ACC112 (cell line): ENCODE data around the gene CSNK1A1.

Source experiments
- H2AFZ ChIP-seq: fragments of 200-600 bp; sonication (generic); one replicate; pipeline ENCODE4 v1.6.0; 2017; ENCODE audit warnings: antibody characterized with exemption, low read length; ENCODE audit not compliant: unreplicated experiment
- H3K27ac ChIP-seq: fragments of 200-600 bp; sonication (generic); 2 replicates; pipeline ENCODE4 v1.5.1; 2014; ENCODE audit warnings: low read depth, mild to moderate bottlenecking, antibody characterized with exemption, low read length, moderate library complexity
- H3K27me3 ChIP-seq: fragments of 200-600 bp; sonication (generic); 2 replicates; pipeline ENCODE4 v1.6.1; 2014; ENCODE audit warnings: mild to moderate bottlenecking, antibody characterized with exemption, low read length, moderate library complexity, mixed read lengths; ENCODE audit not compliant: insufficient read depth
- H3K36me3 ChIP-seq: fragments of 200-600 bp; sonication (generic); 2 replicates; pipeline ENCODE4 v1.6.1; 2016; ENCODE audit warnings: mild to moderate bottlenecking, antibody characterized with exemption, low read length, moderate library complexity, mixed read lengths; ENCODE audit not compliant: insufficient read depth
- H3K4me1 ChIP-seq: fragments of 200-600 bp; sonication (generic); one replicate; pipeline ENCODE4 v1.6.1; 2016; ENCODE audit warnings: low read length, mixed read lengths; ENCODE audit not compliant: insufficient read depth, unreplicated experiment, control insufficient read depth
- H3K4me3 ChIP-seq: fragments of 200-600 bp; sonication (generic); 2 replicates; pipeline ENCODE4 v1.5.1; 2014; ENCODE audit warnings: mild to moderate bottlenecking, low read depth, low read length
- H3K79me2 ChIP-seq: fragments of 200-600 bp; sonication (generic); one replicate; pipeline ENCODE4 v1.6.0; 2016; ENCODE audit warnings: low read length; ENCODE audit not compliant: control insufficient read depth, unreplicated experiment, insufficient read depth

The CSNK1A1 gene

DNA sequence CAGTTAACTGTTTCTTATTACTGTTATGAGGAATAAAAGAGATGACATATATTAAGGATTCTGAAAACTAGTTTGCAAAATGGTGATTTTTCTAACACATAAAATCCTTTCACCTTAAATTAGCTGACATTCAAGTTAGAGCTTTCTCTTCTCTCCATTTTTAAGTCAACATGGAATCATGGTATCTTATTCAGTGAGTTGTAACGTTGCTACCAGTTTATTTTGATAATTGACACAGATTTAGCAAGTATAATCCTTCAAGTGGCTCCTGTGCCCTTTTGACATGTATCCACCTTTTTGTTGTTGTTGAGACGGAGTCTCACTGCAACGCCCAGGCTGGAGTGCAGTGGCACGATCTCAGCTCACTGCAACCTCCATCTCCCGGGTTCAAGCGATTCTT is 58.5 kb downstream of the CSNK1A1 start:
- no peak overlapping the region for H3K4me3 ChIP-seq
- H3K4me1 ChIP-seq, result peaks cover 31% of the 10 kb centered on the region
- H3K36me3 ChIP-seq, result peaks cover 31% of the 10 kb centered on the region

GRCh38 chr5:149490599-149491485 is 60.4 kb downstream of the CSNK1A1 start:
- Histone ChIP-seq H3K4me3 (no peak overlapping the region), H3K36me3 (peaks cover 19% of the 10 kb centered on the region; the same call in 1 of the 2 replicates), H3K27ac (peak overlapping the region; percentile 99), H2AFZ (no peak overlapping the region), H3K27me3 (no peaks in the 10 kb centered on the region), H3K79me2 (no peaks in the 10 kb centered on the region), H3K4me1 (peaks cover 36% of the 10 kb centered on the region)

More for the DNA sequence above, 58.5 kb downstream of the CSNK1A1 start:
- no peaks in the 10 kb centered on the region for H3K79me2 ChIP-seq
- H3K27me3 ChIP-seq, result no peaks in the 10 kb centered on the region
- H2AFZ ChIP-seq, result no peak overlapping the region
- H3K27ac ChIP-seq, result no peak overlapping the region

- Histone ChIP-seq H3K4me3 (peak overlapping the region; percentile 19; the same call in 1 of the 2 replicates), H2AFZ (no peak overlapping the region), H3K4me1 (peaks cover 47% of the 10 kb centered on the region), H3K79me2 (no peaks in the 10 kb centered on the region), H3K27ac (peak overlapping the region; percentile 99), H3K36me3 (peaks cover 10% of the 10 kb centered on the region; the same call in 1 of the 2 replicates), H3K27me3 (no peaks in the 10 kb centered on the region)
These were observed 61.6 kb downstream of the CSNK1A1 start for GRCh38 chr5:149489605-149490037.

DNA sequence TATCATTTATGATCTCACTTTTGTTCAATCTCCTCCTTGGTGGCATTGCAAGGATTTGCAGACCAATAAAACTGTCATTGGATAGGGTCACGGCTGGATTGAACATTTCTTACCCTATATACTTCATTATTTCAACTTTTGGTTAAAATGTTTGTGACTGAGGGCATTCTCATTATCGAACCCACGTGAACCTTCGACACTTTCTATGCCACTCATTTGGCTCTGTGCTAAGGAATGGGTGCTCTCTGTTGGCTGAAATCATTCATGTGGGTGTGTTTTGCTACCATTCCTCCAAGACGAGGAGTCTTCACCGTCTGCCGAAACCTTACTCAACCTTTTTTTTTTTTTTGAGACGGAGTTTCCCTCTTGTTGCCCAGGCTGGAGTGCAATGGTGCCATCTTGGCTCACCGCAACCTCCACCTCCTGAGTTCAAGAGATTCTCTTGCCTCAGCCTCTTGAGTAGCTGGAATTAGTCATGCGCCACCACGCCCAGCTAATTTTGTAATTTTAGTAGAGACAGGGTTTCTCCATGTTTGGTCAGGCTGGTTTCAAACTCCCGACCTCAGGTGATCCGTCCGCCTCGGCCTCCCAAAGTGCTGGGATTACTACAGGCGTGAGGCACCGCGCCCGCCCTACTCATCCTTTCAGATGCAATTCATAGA is 62.5 kb downstream of the CSNK1A1 start:
- H2AFZ ChIP-seq, result no peak overlapping the region
- H3K27me3 ChIP-seq, result no peaks in the 10 kb centered on the region
- peaks cover 5% of the 10 kb centered on the region; the same call in 1 of the 2 replicates for H3K36me3 ChIP-seq
- H3K4me1 ChIP-seq, result peaks cover 44% of the 10 kb centered on the region
- peak overlapping the region; percentile 19; the same call in 1 of the 2 replicates for H3K4me3 ChIP-seq
- peak overlapping the region; percentile 99 for H3K27ac ChIP-seq
- H3K79me2 ChIP-seq, result no peaks in the 10 kb centered on the region

DNA sequence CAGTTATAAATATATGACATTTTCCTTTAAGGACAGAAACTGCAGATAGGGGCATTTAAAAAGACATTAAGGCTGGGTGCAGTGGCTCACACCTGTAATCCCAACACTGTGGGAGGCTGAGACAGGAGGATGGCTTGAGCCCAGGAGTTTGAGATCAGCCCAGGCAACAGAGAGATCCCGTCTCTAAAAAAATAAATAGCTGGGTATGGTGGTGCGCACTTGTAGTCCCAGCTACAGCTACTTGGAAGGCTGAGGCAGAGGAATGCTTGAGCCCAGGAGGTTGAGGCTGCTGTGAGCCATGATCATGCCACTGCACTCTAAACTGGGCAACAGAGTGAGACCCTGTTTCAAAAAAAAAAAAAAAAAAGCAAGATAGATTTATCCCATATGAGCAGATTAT is 63.6 kb downstream of the CSNK1A1 start:
- no peak overlapping the region for H3K4me3 ChIP-seq
- peak overlapping the region; percentile 99 for H3K27ac ChIP-seq
- peaks cover 51% of the 10 kb centered on the region for H3K4me1 ChIP-seq
- no peak overlapping the region for H2AFZ ChIP-seq
- no peaks in the 10 kb centered on the region for H3K36me3 ChIP-seq
- no peaks in the 10 kb centered on the region for H3K79me2 ChIP-seq
- H3K27me3 ChIP-seq, result no peaks in the 10 kb centered on the region

DNA sequence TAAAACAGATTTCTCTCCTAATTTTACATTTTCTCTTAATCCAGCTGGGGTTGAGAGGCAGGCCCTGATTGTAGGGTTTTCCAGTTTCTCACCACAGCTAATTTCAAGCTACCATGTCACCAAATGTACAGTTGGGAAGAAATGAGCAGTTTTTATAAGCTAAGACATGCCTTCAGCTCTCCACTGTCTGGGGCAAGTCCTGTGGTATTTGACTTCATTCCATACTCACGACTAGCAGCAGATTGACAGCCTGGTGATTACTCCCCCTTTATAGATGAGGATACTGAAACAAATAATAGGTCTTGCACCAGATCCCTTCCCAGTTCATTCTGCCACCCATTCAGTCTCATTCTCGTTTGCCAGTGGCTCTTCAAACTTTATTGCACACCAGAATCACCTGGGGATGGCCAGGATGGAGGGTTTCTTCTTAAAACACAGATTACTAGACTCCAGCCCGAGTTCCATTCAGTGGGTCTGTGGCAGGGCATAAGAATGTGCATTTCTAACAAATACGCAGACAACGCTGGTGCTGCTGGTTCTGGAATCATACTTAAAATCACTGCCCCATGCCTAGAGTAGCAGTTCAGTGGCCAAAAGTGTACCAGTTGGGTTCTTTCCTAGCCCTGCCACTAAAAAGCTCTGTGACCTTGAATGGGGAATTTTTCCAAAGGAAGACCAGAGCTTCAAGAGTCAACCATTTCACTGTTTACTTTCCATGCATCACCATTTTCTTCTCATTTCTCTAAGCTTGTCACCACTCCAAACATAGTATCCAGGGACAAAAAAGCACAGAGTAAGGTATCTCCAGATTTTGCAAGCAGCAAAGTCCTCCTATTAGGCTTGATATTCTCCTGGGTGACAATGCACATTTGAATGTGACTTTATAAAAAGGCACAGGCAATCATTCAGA is 64.3 kb downstream of the CSNK1A1 start:
- H3K27ac ChIP-seq, result peak overlapping the region; percentile 99
- H3K4me3 ChIP-seq, result peak overlapping the region; percentile 2; the same call in 1 of the 2 replicates

GRCh38 chr5:149485655-149486615 is 65.3 kb downstream of the CSNK1A1 start:
- Histone ChIP-seq H3K4me1 (peaks cover 52% of the 10 kb centered on the region), H3K4me3 (peak overlapping the region; percentile 2; the same call in 1 of the 2 replicates), H3K27ac (peak overlapping the region; percentile 99), H2AFZ (no peak overlapping the region), H3K36me3 (no peaks in the 10 kb centered on the region), H3K79me2 (no peaks in the 10 kb centered on the region), H3K27me3 (no peaks in the 10 kb centered on the region)

More for the DNA sequence above, 64.3 kb downstream of the CSNK1A1 start:
- Histone ChIP-seq H3K4me1 (peaks cover 52% of the 10 kb centered on the region), H2AFZ (no peak overlapping the region), H3K36me3 (no peaks in the 10 kb centered on the region), H3K27me3 (no peaks in the 10 kb centered on the region), H3K79me2 (no peaks in the 10 kb centered on the region)

- H3K36me3 ChIP-seq, result no peaks in the 10 kb centered on the region
- no peak overlapping the region for H2AFZ ChIP-seq
- H3K27me3 ChIP-seq, result no peaks in the 10 kb centered on the region
- peaks cover 21% of the 10 kb centered on the region for H3K4me1 ChIP-seq
- no peak overlapping the region for H3K4me3 ChIP-seq
- no peak overlapping the region for H3K27ac ChIP-seq
- H3K79me2 ChIP-seq, result no peaks in the 10 kb centered on the region
These were observed 69.8 kb downstream of the CSNK1A1 start for GRCh38 chr5:149481485-149481884.

GRCh38 chr5:149478761-149479160 is 72.5 kb downstream of the CSNK1A1 start:
- no peaks in the 10 kb centered on the region for H3K27me3 ChIP-seq
- H3K4me1 ChIP-seq, result peaks cover 13% of the 10 kb centered on the region
- H3K4me3 ChIP-seq, result no peak overlapping the region
- H2AFZ ChIP-seq, result no peak overlapping the region
- no peaks in the 10 kb centered on the region for H3K36me3 ChIP-seq
- no peak overlapping the region for H3K27ac ChIP-seq
- no peaks in the 10 kb centered on the region for H3K79me2 ChIP-seq
